H1 (cell line): ENCODE measurements around the gene NMT1. TPM values are rescaled to one million over a fixed set of nuclear protein-coding genes. Genes with fewer than 3 reads are reported as not detected.

Experiments used
- CHD2 ChIP-seq: IDR thresholded peaks from 2 replicates; pipeline ENCODE4 v1.6.1; 2012; ENCODE audit warnings: low read length, improper control_type of control experiment
- FOSL1 ChIP-seq: IDR thresholded peaks from 2 replicates; pipeline ENCODE4 v1.6.1; 2011; ENCODE audit warnings: mild to moderate bottlenecking, low read depth, low read length, moderate library complexity; ENCODE audit not compliant: insufficient read depth
- MAFK ChIP-seq: IDR thresholded peaks from 2 replicates; pipeline ENCODE4 v1.6.1; 2012; ENCODE audit warnings: low read depth, mild to moderate bottlenecking, improper control_type of control experiment, low read length
- NRF1 ChIP-seq: IDR thresholded peaks from 2 replicates; pipeline ENCODE4 v1.6.1; 2011; ENCODE audit warnings: mild to moderate bottlenecking, low read depth, low read length, improper control_type of control experiment
- RBBP5 ChIP-seq: IDR thresholded peaks from 2 replicates; pipeline ENCODE4 v1.7.1; 2012; ENCODE audit warnings: low read depth, mild to moderate bottlenecking, inconsistent platforms, low read length, moderate library complexity, borderline replicate concordance
- TCF12 ChIP-seq: IDR thresholded peaks from 2 replicates; pipeline ENCODE4 v1.6.1; 2011; ENCODE audit warnings: low read depth, mild to moderate bottlenecking, low read length
- YY1 ChIP-seq: IDR thresholded peaks from 2 replicates; pipeline ENCODE4 v1.6.1; 2011; ENCODE audit warnings: low read depth, mild to moderate bottlenecking, low read length
- polyA plus RNA-seq, 7 experiments: library from polyadenylated mRNA; depleted of rRNA in 3 of 7; stranded (reverse) in 5 of 7; unstranded in 2 of 7; fragments of >200 nt in 5 of 7; fragments of 200-250 nt in 2 of 7; gene quantifications; 1 replicate in 5 of 7; 2 replicates in 1 of 7; 4 replicates in 1 of 7; pipeline versions ENCODE4 v1.2.1 to v1.2.3, GENCODE V29; 2011 to 2013; ENCODE audit warnings: missing spikeins in 2 of 7, mixed read lengths in 2 of 7
- total RNA-seq: library from RNA; stranded (reverse); fragmentation: NEBNext Ultra II Directional; extraction: Animal tissue kit (Norgen Biotek cat#: 25700); gene quantifications from 2 replicates; pipeline ENCODE4 v1.2.1, GENCODE V29; 2021
- TF ChIP-seq, protein P1 (sequence below): fragments of 300-600 bp; sonication (generic); IDR thresholded peaks from 2 replicates; pipeline ENCODE4 v1.7.1; 2012; ENCODE audit warnings: low read length, moderate library complexity, mild to moderate bottlenecking, inconsistent platforms; ENCODE audit not compliant: insufficient replicate concordance

Gene NMT1
- total and polyA plus RNA-seq, 2 of the 8 experiments (the other 6 are each of a cell fraction or from before 2014, with no cell fraction given), result 42.9 to 149 TPM

DNA sequence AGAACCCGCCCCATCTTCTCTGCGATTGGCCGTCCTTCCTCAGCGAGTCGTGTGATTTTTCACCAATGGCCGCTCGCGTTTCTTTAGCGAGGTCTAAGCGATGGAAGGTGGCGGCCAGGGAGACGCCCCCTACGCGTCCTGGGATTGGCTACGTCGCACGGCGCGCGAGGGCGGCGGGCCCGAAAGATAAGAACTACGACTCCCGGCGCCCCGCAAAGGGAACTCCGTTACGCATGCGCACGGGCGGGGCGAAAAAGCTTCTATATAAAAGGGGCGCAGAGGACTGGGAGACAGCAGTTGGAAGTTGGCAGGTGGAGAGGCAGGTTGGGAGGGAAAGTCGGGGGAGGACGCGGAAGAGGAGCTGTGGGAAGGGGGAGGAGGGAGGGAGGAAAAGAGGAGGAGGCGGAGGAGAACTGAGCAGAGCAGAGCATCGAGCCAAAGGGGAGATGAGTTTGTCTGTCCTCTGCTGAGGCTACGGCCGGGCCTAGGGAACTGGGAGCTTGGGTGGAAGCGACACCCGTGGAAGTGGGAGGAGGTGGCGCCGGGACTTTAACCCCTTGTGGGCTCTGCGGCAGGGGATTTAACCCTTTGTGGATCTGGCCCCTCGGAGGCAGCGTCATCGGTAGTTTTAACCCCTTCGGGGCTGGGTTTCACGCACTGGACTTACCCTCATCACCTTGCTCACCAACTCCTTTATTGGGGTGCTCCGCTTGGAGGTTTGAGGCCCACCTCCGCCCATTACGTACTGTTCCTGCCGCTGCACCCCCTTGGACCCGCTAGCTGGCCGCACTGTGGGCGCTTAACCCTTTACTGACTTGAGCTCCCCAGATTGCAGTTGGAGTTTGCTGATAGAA is 87.3 kb downstream of the NMT1 start, which contains the start of gene HEXIM1 (continued):
- TF ChIP-seq, protein P1, sequence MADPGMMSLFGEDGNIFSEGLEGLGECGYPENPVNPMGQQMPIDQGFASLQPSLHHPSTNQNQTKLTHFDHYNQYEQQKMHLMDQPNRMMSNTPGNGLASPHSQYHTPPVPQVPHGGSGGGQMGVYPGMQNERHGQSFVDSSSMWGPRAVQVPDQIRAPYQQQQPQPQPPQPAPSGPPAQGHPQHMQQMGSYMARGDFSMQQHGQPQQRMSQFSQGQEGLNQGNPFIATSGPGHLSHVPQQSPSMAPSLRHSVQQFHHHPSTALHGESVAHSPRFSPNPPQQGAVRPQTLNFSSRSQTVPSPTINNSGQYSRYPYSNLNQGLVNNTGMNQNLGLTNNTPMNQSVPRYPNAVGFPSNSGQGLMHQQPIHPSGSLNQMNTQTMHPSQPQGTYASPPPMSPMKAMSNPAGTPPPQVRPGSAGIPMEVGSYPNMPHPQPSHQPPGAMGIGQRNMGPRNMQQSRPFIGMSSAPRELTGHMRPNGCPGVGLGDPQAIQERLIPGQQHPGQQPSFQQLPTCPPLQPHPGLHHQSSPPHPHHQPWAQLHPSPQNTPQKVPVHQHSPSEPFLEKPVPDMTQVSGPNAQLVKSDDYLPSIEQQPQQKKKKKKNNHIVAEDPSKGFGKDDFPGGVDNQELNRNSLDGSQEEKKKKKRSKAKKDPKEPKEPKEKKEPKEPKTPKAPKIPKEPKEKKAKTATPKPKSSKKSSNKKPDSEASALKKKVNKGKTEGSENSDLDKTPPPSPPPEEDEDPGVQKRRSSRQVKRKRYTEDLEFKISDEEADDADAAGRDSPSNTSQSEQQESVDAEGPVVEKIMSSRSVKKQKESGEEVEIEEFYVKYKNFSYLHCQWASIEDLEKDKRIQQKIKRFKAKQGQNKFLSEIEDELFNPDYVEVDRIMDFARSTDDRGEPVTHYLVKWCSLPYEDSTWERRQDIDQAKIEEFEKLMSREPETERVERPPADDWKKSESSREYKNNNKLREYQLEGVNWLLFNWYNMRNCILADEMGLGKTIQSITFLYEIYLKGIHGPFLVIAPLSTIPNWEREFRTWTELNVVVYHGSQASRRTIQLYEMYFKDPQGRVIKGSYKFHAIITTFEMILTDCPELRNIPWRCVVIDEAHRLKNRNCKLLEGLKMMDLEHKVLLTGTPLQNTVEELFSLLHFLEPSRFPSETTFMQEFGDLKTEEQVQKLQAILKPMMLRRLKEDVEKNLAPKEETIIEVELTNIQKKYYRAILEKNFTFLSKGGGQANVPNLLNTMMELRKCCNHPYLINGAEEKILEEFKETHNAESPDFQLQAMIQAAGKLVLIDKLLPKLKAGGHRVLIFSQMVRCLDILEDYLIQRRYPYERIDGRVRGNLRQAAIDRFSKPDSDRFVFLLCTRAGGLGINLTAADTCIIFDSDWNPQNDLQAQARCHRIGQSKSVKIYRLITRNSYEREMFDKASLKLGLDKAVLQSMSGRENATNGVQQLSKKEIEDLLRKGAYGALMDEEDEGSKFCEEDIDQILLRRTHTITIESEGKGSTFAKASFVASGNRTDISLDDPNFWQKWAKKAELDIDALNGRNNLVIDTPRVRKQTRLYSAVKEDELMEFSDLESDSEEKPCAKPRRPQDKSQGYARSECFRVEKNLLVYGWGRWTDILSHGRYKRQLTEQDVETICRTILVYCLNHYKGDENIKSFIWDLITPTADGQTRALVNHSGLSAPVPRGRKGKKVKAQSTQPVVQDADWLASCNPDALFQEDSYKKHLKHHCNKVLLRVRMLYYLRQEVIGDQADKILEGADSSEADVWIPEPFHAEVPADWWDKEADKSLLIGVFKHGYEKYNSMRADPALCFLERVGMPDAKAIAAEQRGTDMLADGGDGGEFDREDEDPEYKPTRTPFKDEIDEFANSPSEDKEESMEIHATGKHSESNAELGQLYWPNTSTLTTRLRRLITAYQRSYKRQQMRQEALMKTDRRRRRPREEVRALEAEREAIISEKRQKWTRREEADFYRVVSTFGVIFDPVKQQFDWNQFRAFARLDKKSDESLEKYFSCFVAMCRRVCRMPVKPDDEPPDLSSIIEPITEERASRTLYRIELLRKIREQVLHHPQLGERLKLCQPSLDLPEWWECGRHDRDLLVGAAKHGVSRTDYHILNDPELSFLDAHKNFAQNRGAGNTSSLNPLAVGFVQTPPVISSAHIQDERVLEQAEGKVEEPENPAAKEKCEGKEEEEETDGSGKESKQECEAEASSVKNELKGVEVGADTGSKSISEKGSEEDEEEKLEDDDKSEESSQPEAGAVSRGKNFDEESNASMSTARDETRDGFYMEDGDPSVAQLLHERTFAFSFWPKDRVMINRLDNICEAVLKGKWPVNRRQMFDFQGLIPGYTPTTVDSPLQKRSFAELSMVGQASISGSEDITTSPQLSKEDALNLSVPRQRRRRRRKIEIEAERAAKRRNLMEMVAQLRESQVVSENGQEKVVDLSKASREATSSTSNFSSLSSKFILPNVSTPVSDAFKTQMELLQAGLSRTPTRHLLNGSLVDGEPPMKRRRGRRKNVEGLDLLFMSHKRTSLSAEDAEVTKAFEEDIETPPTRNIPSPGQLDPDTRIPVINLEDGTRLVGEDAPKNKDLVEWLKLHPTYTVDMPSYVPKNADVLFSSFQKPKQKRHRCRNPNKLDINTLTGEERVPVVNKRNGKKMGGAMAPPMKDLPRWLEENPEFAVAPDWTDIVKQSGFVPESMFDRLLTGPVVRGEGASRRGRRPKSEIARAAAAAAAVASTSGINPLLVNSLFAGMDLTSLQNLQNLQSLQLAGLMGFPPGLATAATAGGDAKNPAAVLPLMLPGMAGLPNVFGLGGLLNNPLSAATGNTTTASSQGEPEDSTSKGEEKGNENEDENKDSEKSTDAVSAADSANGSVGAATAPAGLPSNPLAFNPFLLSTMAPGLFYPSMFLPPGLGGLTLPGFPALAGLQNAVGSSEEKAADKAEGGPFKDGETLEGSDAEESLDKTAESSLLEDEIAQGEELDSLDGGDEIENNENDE, result no peak
- TF ChIP-seq RBBP5 (peak; percentile 61), NRF1 (peak; percentile 99), MAFK (no peak), CHD2 (no peak; the same call in 1 of the 2 replicates), TCF12 (0 out of 2 replicates have a peak, but pooled peaks have one; percentile 58), FOSL1 (no peak), YY1 (no peak)
